Peyer's patch (tissue), 4 donors: ENCODE measurements around the gene BANF1.

ENCODE experiments used
- POLR2A ChIP-seq, 2 donors: fragments of 450-650 bp; IDR thresholded peaks; one replicate each; pipeline ENCODE4 v1.5.1; 2017; ENCODE audit warnings: antibody characterized with exemption in 2 of 2, mild to moderate bottlenecking in 2 of 2, moderate library complexity in 2 of 2
- TF ChIP-seq, protein P1 (sequence below), 6 experiments: fragments of 450-650 bp in 4 of 6; fragments of 200-600 bp in 2 of 6; sonication (generic) in 1 of 6; IDR thresholded peaks; one replicate each; pipeline ENCODE4 v1.5.1; 2017 to 2019; ENCODE audit warnings: antibody characterized with exemption in 6 of 6, mild to moderate bottlenecking in 3 of 6, moderate library complexity in 1 of 6

DNA sequence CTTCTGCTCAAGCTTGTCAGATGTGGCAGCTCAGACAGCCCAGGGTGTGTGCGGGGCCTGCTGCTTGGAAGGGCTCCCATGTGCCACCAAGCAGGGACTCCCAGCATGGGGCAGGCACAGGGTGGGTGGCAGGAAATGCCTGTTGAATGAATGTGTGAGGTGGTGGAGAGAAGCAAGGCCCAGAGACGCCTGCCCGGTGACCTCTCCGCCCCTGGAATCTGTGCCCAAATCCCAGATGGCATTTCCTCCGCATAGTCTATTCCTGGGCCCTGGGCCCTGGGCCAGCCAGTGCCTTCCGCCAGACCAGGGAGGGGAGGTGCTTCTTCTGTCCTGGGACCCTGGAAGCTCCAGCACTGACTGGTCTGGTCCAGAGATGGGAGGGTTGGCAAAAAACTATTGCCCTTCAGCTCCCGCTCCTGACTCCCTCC is 13.2 kb downstream of the BANF1 start:
- no peak for TF ChIP-seq POLR2A (IDR thresholded peaks at IDR 0.05)
- TF ChIP-seq, protein P1, sequence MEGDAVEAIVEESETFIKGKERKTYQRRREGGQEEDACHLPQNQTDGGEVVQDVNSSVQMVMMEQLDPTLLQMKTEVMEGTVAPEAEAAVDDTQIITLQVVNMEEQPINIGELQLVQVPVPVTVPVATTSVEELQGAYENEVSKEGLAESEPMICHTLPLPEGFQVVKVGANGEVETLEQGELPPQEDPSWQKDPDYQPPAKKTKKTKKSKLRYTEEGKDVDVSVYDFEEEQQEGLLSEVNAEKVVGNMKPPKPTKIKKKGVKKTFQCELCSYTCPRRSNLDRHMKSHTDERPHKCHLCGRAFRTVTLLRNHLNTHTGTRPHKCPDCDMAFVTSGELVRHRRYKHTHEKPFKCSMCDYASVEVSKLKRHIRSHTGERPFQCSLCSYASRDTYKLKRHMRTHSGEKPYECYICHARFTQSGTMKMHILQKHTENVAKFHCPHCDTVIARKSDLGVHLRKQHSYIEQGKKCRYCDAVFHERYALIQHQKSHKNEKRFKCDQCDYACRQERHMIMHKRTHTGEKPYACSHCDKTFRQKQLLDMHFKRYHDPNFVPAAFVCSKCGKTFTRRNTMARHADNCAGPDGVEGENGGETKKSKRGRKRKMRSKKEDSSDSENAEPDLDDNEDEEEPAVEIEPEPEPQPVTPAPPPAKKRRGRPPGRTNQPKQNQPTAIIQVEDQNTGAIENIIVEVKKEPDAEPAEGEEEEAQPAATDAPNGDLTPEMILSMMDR (IDR thresholded peaks at IDR 0.05) = no peak
